ENCODE data around the gene TIMP2.

Gene TIMP2

DNA sequence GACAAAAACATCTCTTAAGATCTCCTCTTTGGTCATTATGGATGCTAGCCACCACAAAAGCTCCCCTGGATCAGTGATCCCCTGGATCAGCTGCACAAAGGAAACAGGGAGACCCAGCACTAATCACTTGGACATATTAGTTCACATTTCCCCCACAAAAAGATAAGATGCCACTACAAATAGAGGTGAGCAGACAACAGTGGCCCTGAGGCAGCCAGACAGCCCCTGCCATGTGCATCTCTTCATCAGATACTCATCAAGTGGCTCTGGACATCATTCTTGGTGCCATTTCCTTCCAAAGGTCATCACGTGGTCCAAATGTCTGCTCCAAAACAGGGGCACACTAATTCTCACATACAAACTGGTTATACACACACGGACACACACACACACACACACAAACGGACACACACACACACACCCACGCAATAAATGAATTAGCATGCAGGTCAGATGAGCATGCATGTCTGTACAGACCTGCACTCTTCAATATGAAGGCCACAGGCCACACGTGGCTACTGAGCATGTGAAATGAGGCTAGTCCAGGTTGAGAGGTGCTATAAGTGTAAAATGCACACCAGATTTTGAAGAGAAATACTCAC lies 88.7 kb downstream of the TIMP2 start:
- no peak for DNase-seq (ENCODE audit: low spot score)

DNA sequence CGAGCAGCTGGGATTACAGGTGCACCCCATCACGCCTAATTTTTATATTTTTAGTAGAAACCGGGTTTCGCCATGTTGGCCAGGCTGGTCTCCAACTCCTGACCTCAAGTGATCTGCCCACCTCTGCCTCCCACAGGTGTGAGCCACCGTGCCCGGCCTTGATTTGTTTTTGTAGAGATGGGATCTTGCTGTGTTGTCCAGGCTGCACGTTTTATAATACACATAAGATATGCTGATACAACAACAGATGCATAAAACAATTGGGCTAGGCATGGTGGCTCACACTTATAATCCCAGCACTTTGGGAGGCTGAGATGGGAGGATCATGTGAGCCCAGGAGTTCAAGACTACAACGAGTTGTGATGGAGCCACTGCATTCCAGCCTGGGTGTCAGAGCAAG lies 90.6 kb downstream of the TIMP2 start:
- no peak for DNase-seq (ENCODE audit: low spot score)

DNA sequence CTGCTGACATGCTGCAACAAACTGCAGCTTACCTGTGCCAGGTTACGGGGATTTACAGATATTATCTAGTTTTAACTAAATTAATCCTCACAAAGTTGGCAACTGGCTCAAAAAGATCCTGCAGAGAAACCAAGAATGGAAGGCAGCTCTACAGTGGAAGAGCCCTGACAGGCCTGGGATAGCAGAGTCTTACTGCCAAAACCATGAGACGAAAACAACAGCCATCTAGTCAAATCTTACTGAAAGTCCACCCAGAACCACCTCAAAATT lies 92.7 kb downstream of the TIMP2 start:
- no peak for DNase-seq (ENCODE audit: low spot score)

DNA sequence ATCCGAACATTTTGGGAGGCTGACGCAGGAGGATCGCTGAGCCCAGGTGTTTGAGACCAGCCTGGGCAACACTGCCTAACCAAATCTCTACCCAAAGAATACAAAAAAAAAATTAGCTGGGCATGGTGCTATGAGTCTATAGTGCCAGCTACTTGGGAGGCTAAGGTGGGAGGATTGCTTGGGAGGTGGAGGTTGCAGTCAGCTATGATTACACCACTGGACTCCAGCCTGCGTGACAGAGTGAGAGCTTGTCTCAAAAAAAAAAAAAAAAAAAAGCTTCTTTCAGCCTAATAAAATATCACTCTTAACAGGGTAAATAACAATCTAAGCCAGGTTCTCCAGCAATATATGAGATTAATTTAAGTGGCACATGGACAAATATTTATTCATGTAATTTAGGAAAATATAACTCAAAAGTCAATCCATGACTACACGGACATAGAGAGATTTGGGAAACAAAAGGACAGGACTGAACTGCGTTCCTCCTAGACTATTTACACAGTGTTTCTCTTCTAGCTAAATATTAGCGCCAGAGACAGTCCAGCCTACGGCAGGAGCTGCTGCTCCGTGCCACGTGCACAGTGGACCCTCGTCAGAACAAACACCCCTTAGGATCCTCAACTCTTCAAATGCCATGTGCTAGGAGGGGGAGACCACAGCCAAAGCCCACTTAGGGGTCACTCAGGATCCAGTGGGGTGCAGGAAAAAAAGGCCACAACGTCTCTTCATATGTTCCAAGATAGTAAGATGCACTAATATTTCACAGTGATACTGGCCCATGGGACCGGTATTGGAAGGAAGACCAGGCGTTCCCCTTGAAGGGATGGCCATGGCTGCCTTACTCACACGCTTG lies 93.3 kb downstream of the TIMP2 start:
- no peak for DNase-seq (ENCODE audit: low spot score)

DNA sequence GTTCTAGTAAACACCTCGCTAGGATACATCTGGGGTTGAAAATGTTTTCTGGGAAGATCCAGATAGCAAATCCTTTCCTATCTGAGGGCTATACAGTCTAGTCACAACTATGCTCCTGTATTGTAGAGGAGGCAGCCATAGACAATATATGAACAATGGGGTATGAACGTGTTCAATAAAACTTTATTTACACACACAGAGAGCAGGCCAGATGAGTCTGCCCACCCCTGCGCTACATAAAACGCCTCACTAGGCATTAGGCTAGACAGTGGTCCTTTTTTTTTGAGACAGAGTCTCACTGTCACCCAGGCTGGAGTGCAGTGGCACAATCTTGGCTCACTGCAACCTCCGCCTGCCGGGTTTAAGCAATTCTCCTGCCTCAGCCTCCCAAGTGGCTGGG lies 95.7 kb downstream of the TIMP2 start:
- DNase-seq (ENCODE audit: low spot score): no peak

DNA sequence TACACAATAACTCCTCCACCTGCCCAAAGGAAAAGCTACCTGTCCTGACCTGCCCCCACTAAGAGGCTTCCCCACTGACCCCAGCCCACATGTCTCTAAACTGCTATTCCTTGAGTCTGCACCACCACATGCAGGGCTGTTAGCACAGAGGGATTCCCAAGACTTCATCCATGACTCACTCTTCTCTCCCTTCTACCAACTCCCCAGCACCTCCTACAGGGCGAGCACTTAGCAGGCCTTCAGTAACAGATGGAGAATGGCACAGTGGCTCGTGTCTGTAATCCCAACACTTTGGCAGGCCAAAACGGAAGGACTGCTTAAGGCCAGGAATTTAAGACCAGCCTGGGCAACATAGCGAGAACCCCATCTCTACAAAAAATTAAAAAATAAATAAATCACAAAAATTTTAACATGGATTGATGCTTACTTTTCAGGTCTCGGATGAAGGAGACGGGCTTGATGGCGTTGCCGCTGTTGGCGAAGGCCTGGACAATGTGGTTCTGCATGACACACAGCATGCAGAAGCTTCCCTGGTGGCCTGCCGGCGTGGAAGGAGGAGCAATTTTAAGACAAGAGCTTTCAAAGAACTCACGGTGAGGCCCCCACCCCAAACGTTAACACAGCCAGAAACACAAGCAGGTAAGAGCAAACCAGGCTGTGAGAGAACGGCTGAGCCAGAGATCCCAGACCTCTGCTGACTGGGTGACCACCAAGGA lies 96.6 kb downstream of the TIMP2 start:
- peak; percentile 55 for DNase-seq (ENCODE audit: low spot score)

DNA sequence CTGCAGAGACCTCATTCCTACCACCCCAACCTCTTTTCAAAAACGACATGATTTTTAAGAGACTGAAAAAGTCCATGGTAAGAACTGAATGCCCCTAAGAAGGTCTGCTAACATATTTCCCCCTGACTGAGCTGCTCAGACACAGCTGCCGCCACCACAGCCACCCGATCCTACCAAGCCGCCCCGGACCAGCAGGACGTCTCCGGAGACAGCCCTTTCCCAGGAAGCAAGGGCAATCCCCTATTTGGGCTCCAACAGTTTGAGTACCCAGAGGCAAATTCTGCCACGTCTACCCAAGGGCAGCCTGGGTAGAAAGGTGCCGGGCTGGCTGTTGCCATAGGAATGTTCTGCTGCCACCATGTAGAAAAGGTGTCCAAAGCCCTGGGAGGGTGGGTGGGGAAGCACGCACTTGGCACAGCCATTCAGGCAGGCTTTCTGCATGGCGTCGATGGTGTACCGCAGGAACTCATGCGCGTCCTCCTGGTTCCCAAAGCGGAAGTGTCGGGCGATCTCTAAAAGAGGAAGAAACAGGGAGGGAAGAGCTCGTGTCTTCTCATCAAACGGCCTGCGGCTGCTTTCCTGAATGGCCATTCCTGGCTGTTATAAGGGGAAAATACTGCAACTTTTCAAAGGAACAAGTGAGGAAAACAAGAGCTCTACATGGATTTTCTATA lies 98.2 kb downstream of the TIMP2 start:
- DNase-seq (ENCODE audit: low spot score): no peak

DNA sequence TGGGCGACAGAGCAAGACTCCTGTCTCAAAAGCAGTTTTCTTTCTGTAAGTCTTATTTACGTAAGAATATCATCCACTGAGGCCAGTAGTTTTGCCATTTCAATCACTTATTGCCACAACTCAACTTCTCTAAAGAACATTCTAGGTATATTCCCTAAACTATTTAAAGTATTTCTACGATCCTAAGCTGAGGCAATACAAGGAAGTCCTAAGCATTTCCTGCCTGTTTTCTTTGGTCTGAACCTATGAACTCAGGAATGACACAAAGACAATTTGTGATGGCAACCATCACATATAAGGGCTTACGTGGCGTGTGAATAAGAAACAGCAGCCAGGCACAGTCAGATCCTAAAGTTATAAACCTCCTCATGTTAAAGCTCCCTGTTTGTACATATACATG lies 98.8 kb downstream of the TIMP2 start:
- DNase-seq (ENCODE audit: low spot score): no peak

DNA sequence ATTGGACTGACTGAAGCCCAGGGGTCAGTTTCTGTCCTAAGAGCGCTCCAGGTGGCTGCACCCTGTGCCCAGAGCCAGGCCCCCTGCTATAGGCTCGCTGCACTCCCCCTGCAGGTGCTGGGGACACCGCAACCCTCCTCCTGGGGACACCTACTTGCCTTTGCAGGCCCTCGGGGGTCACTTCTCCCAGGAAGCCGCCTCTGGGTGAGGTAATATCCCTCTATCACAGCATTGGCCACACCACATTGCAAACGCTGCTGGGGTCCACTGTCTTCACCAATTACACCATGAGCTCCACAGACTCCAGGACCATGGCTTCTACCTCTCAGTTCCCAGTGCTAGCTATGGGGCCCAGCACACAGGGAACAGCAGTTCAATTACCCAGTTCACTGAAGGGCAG lies 99.5 kb downstream of the TIMP2 start:
- no peak for DNase-seq (ENCODE audit: low spot score)

DNA sequence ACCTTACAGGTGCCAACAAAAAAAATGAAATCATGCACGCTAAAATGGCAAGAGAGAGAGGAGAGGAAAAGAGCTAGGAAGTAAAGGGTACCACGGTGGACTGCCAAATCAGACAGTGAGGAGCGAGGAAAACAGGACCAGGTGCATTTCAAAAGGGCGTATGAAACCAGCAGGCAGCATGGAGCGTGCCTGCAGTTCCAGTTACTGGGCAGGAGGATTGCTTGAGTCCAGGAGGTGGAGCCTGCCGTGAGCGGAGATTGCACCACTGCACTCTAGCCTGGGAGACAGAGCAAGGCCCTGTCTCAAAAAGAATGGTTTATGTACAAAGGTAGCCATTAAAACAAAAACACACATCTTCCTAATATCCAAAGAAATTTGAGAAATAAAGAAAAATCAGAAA lies 100.9 kb downstream of the TIMP2 start:
- no peak for DNase-seq (ENCODE audit: low spot score)

DNA sequence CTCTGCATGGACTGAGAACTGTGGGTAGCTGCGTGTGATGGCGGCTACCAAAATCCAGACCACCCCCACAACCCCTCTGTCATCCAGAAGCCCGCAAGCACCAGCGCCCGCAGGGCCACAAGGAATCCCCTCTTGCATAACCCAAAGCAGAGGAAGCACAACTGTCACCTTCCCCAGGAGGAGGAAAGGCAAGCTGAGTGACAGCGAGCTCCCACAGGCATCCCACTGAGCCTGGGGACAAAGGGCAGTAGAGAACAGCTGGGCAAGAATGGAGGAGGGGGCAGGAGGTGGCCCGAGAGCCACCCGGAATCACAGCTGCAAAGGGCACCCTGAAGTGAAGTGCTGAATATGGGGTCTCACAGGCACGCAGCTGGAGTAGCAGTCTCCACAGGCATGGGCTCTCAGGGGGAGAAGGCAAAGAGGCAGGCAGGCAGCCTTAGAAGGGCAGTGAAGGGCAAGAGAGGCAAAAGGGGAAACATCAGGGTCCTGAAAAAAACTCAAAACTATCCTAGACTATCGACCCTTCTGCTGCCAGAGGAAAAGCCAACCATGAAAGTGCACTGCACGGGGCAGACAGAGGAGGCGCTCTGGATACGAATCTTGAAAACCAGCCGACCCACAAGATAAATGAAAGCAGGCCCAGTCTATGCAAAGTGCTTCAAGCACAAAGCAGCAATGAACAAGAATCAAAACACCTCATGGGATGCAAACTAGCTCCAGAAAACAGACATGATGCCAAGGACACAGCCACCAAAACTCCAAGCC lies 101.7 kb downstream of the TIMP2 start:
- no peak for DNase-seq (ENCODE audit: low spot score)

DNA sequence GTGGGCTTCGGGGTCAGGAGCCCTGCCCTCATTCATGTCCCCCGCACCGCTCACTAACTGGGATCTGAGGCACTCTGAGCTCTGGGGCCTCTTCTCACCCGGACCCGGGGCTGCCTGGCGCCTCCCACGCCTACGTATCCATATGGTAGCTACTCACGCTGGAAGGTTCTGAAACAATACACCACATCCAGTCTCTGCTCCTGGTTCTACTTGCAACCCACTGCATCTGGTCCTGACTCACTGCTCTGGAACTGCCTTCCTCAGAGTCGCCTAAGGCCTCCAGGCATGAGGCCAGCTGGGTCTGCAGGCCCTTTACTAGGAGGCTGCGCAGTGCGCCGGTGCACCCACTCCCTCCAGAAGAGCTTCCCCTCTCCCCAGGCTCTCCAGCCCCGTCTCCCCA lies 102.6 kb downstream of the TIMP2 start:
- peak; percentile 62 for DNase-seq (ENCODE audit: low spot score)

DNA sequence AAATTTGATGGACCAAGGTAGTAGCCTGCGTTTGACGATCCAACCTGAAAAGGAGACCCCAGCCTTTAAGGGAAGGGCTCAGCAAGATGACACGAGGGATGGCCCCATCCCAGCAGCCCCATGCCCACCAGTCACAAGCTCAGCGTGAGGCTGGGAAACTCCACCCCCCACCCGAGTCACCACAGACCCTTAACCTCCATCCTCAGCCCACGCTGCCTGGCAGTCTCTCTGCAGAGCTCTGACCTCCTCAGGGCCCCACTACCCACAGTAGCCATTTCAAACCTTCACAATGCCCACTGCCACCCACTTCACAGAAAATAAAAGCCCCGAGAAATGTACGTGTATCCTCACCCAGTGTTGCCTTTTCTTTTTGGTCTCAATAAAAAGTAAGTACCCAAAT lies 103.2 kb downstream of the TIMP2 start:
- no peak for DNase-seq (ENCODE audit: low spot score)

DNA sequence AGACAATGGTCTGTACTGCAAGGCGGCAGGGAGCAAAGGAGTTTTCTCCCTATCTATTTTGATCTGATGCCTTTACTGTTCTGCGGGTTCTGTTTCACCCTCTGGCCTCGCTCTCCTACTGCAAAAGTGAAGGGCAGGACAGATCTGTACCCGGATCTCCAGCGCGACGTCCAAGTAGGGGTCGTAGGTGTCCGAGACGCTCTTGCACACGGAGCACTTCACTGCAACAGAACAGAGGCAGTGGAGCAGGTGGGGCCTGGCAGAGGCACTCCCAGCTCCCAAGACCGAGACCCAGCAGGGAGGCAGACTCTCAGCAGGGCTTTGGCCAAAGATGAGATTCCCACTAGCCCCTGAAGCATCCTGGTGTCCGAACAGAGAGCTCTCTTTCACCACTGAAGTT lies 104.3 kb downstream of the TIMP2 start:
- no peak for DNase-seq (ENCODE audit: low spot score)

DNA sequence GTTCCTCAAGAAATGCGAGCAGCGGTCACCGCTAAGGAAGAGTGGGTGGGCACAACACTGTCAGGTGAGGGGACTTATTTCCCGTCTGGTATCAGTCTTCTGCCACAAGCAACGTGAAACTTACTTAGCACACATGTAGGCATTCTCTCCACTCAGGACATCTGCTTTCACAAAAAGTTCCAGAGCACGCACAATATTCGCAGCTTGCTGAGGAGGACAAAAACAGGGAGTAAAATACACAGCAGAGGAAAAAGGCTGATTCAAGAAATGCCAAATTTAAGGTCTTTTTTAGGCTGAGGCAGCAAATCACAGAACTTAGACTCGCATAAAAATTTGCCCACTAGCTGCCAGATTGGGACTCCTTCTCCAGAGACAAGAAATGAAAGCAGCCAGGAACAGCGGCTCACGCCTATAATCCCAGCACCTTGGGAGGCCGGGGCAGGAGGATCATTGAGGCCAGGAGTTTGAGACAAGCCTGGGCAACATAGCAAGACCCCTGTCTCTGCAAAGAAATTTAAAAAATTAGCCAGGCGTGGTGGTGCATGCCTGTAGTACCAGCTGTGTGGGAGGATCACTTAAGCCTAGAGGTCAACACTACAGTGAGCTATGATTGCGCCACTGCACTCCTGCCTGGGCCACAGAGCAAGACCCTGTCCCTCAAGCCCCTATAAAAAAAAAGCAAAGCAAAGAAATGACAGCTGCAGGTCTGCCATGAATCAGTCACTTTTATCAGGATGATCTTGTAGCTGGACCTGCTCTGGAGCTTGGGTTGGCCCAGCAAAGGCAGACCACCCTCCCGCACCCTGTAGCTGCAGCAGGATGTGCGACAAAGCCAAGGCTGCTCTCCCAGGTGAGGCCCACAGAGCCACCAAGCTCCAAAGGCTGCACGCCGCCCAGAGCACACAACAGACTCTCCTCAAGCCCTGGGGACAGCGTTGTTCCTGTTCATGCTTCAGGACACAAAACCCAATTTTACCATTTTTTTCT lies 105.1 kb downstream of the TIMP2 start:
- no peak for DNase-seq (ENCODE audit: low spot score)

DNA sequence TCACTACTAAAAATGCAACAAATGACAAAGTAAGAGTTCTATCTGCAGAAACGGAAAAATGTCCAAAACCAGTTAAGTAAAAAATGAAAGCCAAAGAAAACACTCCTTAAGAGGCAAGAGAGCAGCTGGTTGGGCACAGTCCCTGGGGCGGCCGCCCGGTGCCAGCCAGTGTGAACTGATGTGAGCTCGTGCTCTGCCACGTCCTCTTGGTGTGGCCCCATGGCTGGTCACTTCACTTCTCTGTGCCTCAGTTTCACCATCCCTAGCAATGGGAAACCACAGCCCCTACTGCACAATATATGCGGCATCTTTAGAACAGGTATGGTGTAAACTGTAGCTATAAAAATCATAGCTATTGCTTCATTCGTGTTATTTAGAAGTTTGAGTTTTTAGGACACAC lies 105.8 kb downstream of the TIMP2 start:
- no peak for DNase-seq (ENCODE audit: low spot score)

DNA sequence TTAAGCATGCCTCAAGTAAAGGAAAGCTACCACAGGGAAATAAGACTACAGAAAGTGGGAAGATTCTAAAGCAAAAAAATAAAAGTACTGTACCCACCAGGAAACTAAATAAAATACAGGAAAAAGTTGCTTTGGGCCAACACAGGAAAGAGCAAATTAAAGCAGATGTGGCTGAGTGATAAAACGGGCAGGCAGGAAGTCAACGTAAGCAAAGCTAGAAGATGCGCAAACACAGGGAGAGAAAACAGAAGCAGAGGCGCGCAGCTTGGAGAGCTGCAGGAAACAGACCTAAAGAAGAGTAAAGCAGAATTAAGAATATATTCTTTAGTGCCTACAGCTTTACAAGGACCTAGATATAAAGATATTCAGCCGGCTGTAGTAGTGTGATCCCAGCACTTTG lies 106.3 kb downstream of the TIMP2 start:
- DNase-seq (ENCODE audit: low spot score): no peak

DNA sequence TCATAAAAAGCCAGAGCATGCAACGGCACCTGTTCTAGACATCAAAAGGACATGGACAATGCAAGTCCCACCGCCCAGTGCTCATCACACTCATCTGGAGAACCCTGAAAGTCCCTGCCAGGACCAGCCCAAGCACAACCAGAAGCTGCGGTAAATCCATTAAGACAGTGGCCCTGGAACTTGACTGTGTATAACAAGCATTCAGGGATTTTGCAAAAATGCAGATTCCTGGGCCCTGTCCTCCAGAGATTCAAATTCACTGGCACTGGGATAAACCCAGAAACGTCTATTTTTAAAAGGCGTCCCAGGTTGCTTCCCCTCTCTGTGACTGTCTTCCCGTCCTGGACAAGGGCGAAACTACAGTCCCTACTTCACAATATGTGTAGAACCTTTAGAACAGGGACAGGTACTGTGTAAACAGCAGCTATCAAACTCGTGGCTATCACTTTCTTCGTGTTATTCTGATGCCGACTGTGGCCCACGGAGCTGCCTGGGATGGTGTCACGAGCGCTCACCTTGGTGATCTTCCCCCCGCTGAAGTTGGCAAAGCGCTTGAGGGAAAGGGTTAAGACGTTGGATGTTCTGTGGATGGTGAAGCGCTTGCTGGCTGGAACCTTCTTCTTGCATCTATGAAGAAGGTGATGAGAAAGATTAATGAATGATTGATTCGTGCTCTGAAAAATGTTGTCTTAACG lies 106.9 kb downstream of the TIMP2 start:
- no peak for DNase-seq (ENCODE audit: low spot score)

DNA sequence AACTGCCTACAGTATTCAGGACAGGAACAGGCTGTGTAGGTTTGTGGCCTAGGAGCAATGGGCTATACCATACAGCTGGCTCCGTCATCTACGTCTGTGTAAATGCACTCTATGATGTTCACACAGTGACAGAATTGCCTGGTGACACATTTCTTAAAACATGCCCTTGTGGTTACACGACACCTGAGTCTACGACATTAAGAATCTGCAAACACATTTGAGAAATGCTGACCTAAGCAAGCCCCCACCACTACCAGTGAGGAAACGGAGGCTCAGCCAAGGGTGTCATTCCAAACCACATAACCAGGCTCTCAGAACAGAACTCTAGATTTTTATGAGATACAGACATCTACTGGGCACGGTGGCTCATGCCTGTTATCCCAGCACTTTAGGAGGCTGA lies 108.1 kb downstream of the TIMP2 start:
- DNase-seq (ENCODE audit: low spot score): no peak

DNA sequence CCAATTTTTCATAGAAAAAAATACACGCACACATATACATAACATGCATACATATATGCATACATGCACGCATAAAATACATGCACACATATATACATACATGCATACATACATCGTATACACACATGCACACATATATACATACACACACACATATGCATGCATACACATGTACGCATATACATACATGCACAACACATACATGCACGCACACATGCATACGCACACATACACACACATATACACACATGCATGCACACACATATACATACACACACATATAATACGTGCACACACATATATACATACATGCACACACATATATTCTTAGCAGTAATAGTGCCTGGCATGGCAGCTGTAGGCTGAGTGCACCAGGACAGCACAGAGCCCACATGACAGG lies 109.5 kb downstream of the TIMP2 start:
- DNase-seq (ENCODE audit: low spot score): no peak
